ENCODE results near the gene TNS1.

- TF ChIP-seq MAX (IDR thresholded peaks at IDR 0.05; ENCODE audit: low read depth, low read length), result no peak
- no peak for TF ChIP-seq GABPA (IDR thresholded peaks at IDR 0.05; ENCODE audit: low read depth)
- TF ChIP-seq POLR2AphosphoS5 (IDR thresholded peaks at IDR 0.05; ENCODE audit: low read length), result no peak
- no peak for TF ChIP-seq CBX5 (IDR thresholded peaks at IDR 0.05; ENCODE audit: low read depth)
- no peak for TF ChIP-seq BMI1 (IDR thresholded peaks at IDR 0.05; ENCODE audit: borderline replicate concordance)
- TF ChIP-seq NR2F1 (conservative IDR thresholded peaks at IDR 0.05), result no peak
- no peak for TF ChIP-seq RAD21 (IDR thresholded peaks at IDR 0.05; ENCODE audit: insufficient read depth, low read depth, low read length)
These were observed 71.8 kb downstream of the TNS1 start for GRCh38 chr2:217930761-217931563.
